Measurements from ENCODE around the gene SLC6A6.
"Not testable (repeated sequence)": the region's sequence is repeated elsewhere in the genome, so short reads cannot be mapped to it uniquely, and the experiment has no call there.

The SLC6A6 gene

DNA sequence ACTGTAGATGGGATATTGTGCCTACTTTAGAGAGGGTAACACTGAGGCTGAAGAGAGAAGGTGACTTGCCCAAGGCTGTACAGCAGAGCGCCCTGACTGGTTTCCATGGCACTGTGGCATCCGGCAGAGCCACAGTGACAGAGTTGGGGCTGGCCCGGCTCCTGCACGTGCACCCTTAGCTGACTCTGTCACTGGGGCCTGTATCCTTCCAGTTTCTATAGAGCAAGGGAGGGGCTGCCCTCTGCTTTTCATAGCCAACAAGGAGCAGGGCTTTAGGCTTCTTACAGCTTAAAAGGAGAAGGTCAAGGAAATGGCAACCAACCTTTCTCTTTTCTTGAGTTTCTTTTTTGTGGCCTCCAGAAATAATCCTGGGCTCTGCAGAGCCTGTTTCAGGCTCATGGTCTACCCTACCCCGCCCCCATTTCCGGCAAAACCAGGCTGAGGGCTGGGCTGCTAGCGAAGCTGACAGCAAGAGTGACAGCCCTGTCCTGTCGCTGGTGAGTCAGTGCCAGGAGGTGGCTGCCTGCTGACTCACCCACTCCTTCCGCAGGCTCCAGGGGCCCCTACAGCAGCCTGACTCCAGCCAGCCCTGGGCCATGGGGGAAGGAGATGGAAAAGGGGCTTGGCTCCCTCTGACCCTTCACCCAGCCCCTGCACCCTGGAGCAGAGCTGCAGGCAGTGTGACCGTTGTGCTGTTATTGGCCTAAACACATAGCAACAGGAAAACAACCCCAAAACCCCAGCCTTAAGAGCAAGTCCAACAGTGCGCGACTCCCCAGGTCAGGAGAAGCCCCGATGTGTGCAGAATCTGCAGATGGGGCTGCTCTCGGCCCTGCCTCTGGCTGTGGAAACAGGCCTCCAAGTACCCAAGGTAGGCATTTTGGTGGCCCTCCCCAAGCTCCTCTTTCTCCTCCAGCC is 29.8 kb downstream of the SLC6A6 start:
- peaks cover 67% of the 10 kb centered on the region for H3K36me3 ChIP-seq (ENCODE audit: insufficient read depth, insufficient read length, low read length)
- peaks cover 35% of the 10 kb centered on the region for H3K4me1 ChIP-seq (ENCODE audit: insufficient read depth, insufficient read length)
- H3K27me3 ChIP-seq (ENCODE audit: insufficient read depth, insufficient read length) = no peaks in the 10 kb centered on the region
- no peak for TF ChIP-seq YY1 (IDR thresholded peaks at IDR 0.05; ENCODE audit: insufficient read depth, insufficient read length)
- TF ChIP-seq SUZ12 (IDR thresholded peaks at IDR 0.05; ENCODE audit: extremely low read depth, insufficient read depth, insufficient read length) = no peak
- no peak for TF ChIP-seq ZNF274 (IDR thresholded peaks at IDR 0.05; ENCODE audit: low read depth, low read length)
- DNase-seq (ENCODE audit: low read depth, low spot score) = peak; percentile 56
- peak overlapping the region; percentile 57 for H3K9ac ChIP-seq (ENCODE audit: insufficient read length, low read depth)
- H3K4me3 ChIP-seq (ENCODE audit: insufficient read length, low read depth) = no peak overlapping the region
- H3K9me3 ChIP-seq (ENCODE audit: insufficient read depth, low read length) = no peaks in the 10 kb centered on the region

DNA sequence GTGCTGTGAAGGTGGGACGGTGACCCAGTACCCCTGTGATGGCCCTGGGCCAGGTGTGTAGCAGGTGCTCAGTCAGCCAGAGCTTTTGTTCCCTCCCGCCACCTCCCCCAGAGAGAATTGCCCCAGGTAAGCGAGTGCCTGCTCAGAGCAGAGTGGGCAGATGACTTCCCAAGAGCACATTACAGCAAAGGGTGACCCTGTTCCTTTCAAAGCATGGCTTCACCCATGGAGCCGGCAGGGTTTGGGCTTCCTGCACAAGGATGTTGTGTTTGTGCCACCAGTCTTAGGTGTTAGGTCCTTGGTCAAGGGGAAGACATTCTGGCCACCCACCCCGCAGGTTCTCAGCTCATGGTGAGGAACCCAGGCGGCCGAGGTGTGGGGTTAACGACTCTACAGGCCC is 30.7 kb downstream of the SLC6A6 start:
- H3K27me3 ChIP-seq (ENCODE audit: insufficient read depth, insufficient read length) = no peaks in the 10 kb centered on the region
- no peak overlapping the region for H3K4me3 ChIP-seq (ENCODE audit: insufficient read length, low read depth)
- H3K9me3 ChIP-seq (ENCODE audit: insufficient read depth, low read length) = no peaks in the 10 kb centered on the region
- no peak overlapping the region for H3K9ac ChIP-seq (ENCODE audit: insufficient read length, low read depth)
- H3K36me3 ChIP-seq (ENCODE audit: insufficient read depth, insufficient read length, low read length) = peaks cover 58% of the 10 kb centered on the region
- TF ChIP-seq SUZ12 (IDR thresholded peaks at IDR 0.05; ENCODE audit: extremely low read depth, insufficient read depth, insufficient read length) (no peak), ZNF274 (IDR thresholded peaks at IDR 0.05; ENCODE audit: low read depth, low read length) (no peak), YY1 (IDR thresholded peaks at IDR 0.05; ENCODE audit: insufficient read depth, insufficient read length) (no peak)
- peaks cover 35% of the 10 kb centered on the region for H3K4me1 ChIP-seq (ENCODE audit: insufficient read depth, insufficient read length)
- no peak for DNase-seq (ENCODE audit: low read depth, low spot score)

DNA sequence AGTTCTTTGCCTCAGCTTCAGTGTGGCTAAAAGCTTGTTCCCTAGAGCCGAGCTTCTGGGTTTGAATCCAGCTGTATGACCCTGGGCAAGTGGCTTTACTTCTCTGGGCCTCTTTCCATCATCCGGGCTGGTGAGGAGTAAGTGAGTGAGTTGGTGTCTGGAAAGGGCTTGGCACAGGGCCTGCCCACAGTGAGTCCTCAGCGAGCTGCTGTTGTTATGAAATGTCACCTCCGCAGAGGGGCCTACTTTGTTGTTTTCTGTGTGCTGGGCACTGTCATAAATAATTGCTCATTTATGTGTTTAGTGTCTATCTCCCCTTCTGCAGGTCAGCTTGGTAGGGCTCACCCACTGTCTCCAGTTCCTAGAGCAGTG is 31.7 kb downstream of the SLC6A6 start:
- no peaks in the 10 kb centered on the region for H3K9me3 ChIP-seq (ENCODE audit: insufficient read depth, low read length)

DNA sequence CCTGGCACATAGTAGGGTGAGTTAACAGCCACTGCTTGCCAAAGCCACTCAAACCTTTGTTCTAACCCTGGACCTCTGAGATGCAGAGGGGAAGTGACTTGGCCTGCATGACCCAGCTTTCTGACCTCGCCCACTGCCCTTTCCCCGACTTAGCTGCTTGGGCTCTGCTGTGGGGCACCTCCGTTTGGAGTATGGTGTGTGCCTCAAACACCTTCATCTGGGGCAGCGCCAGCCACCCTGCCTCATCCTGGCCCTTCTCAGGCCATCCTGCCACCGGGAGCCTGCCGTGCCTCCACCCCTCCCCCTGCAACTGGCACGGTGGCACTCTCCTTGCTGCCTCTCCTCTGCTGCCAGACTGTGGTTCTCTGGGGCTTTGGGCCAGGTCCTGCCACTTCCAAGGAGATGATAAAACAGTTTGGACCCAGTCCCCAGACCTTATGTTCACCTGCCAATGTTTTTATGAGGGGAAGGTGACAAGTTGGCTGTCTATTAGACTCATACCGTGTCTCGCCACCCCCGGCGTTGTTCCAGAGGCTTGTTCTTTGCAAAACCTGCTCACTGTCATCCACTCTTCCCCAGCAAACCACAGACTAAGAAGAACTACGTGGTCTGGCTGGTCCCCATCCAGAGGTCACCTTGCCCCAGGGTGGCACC is 32.2 kb downstream of the SLC6A6 start:
- TF ChIP-seq ZNF274 (IDR thresholded peaks at IDR 0.05; ENCODE audit: low read depth, low read length) = no peak
- peaks cover 48% of the 10 kb centered on the region for H3K36me3 ChIP-seq (ENCODE audit: insufficient read depth, insufficient read length, low read length)
- peak overlapping the region; percentile 28 for H3K9ac ChIP-seq (ENCODE audit: insufficient read length, low read depth)
- DNase-seq (ENCODE audit: low read depth, low spot score) = no peak
- H3K4me3 ChIP-seq (ENCODE audit: insufficient read length, low read depth) = no peak overlapping the region
- no peaks in the 10 kb centered on the region for H3K27me3 ChIP-seq (ENCODE audit: insufficient read depth, insufficient read length)
- peaks cover 38% of the 10 kb centered on the region for H3K4me1 ChIP-seq (ENCODE audit: insufficient read depth, insufficient read length)
- H3K9me3 ChIP-seq (ENCODE audit: insufficient read depth, low read length) = no peaks in the 10 kb centered on the region

More for the DNA sequence above, 31.7 kb downstream of the SLC6A6 start:
- no peak overlapping the region for H3K4me3 ChIP-seq (ENCODE audit: insufficient read length, low read depth)
- DNase-seq (ENCODE audit: low read depth, low spot score) = no peak
- TF ChIP-seq ZNF274 (IDR thresholded peaks at IDR 0.05; ENCODE audit: low read depth, low read length) = no peak
- TF ChIP-seq SUZ12 (IDR thresholded peaks at IDR 0.05; ENCODE audit: extremely low read depth, insufficient read depth, insufficient read length) = no peak
- no peak for TF ChIP-seq YY1 (IDR thresholded peaks at IDR 0.05; ENCODE audit: insufficient read depth, insufficient read length)
- peaks cover 37% of the 10 kb centered on the region for H3K4me1 ChIP-seq (ENCODE audit: insufficient read depth, insufficient read length)
- peaks cover 51% of the 10 kb centered on the region for H3K36me3 ChIP-seq (ENCODE audit: insufficient read depth, insufficient read length, low read length)
- H3K27me3 ChIP-seq (ENCODE audit: insufficient read depth, insufficient read length) = no peaks in the 10 kb centered on the region
- H3K9ac ChIP-seq (ENCODE audit: insufficient read length, low read depth) = peak overlapping the region; percentile 17

DNA sequence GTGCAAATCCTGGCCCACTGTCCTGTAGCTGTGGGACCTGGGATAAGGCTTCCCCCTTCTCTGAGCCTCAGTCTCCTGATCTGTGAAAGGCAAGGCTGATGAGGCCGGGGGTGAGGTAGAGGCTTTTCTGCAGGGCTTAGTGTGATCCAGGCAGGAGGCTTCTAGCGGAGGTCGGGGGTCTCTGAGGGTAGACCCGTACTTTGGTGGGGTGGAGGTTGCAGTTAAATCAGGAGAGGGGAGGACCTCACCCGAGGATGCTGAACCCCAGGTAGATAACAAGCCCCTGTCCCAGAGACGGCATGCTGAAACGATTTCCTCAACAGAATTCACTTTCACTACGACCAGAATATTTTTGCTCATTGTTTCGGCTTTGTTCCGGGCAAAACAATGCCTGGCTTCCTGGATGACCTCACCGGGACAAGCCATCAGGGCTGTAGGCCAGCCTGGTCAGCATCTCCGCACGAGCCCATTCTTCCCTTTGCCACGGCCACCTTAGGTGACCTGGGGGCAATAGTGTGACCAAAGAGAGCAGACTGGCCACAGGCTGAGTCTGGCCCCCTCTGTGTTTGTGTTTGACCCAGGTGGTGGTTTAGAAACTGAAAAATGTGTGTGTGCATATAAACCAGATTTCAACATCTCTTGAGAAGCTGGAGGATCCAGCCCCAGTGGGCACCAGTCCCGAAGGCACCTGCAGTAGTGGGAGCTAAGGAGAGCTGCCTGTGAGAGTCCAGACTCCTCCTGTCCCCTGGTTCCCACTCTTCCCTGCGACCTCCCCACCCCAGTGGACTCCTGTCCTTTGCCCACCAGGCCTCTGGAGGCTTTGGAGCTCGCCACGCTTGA is 33.0 kb downstream of the SLC6A6 start:
- Histone ChIP-seq H3K4me3 (ENCODE audit: insufficient read length, low read depth) (no peak overlapping the region), H3K4me1 (ENCODE audit: insufficient read depth, insufficient read length) (peaks cover 43% of the 10 kb centered on the region), H3K9ac (ENCODE audit: insufficient read length, low read depth) (peak overlapping the region; percentile 28), H3K9me3 (ENCODE audit: insufficient read depth, low read length) (no peaks in the 10 kb centered on the region), H3K36me3 (ENCODE audit: insufficient read depth, insufficient read length, low read length) (peaks cover 48% of the 10 kb centered on the region), H3K27me3 (ENCODE audit: insufficient read depth, insufficient read length) (no peaks in the 10 kb centered on the region)
- no peak for TF ChIP-seq SUZ12 (IDR thresholded peaks at IDR 0.05; ENCODE audit: extremely low read depth, insufficient read depth, insufficient read length)
- TF ChIP-seq YY1 (IDR thresholded peaks at IDR 0.05; ENCODE audit: insufficient read depth, insufficient read length) = no peak
- no peak for TF ChIP-seq ZNF274 (IDR thresholded peaks at IDR 0.05; ENCODE audit: low read depth, low read length)
- no peak for DNase-seq (ENCODE audit: low read depth, low spot score)

DNA sequence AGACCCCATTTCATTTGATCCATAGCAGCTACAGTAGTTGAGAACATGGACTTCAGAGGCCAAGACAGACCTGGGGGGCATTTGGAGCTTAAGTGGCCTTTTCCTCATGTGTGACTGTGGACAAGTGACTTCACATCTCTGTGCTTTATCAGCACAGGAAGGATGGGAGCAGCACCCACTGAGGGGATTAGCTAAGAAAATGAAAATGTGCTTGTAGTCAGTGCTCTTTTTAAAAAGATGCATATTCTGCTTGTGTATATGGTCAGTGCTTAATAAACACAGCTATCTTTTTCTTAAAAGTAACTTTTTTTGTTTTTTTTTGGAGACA is 34.5 kb downstream of the SLC6A6 start:
- peaks cover 41% of the 10 kb centered on the region for H3K4me1 ChIP-seq (ENCODE audit: insufficient read depth, insufficient read length)

DNA sequence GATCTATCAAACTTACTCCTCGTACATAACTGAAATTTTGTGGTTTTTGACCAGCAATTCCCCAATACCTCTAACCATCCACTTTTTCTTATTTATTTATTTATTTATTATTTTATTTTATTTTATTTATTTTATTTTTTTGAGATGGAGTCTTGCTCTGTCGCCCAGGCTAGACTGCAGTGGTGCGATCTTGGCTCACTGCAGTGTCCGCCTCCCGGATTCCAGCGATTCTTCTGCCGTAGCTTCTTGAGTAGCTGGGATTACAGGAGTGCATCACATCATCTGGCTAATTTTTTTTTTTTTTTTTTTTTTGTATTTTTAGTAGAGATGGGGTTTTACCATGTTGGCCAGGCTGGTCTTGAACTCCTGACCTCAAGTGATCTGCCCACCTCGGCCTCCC is 35.3 kb downstream of the SLC6A6 start:
- not testable (repeated sequence) for H3K4me3 ChIP-seq (ENCODE audit: insufficient read length, low read depth); DNase-seq (ENCODE audit: low read depth, low spot score); H3K9ac ChIP-seq (ENCODE audit: insufficient read length, low read depth); H3K9me3 ChIP-seq (ENCODE audit: insufficient read depth, low read length); H3K27me3 ChIP-seq (ENCODE audit: insufficient read depth, insufficient read length)
- Histone ChIP-seq H3K36me3 (ENCODE audit: insufficient read depth, insufficient read length, low read length) (peaks cover 53% of the 10 kb centered on the region), H3K4me1 (ENCODE audit: insufficient read depth, insufficient read length) (peaks cover 36% of the 10 kb centered on the region)

More for the DNA sequence above, 34.5 kb downstream of the SLC6A6 start:
- H3K36me3 ChIP-seq (ENCODE audit: insufficient read depth, insufficient read length, low read length) = peaks cover 53% of the 10 kb centered on the region
- no peaks in the 10 kb centered on the region for H3K9me3 ChIP-seq (ENCODE audit: insufficient read depth, low read length)
- no peak for DNase-seq (ENCODE audit: low read depth, low spot score)
- no peak overlapping the region for H3K4me3 ChIP-seq (ENCODE audit: insufficient read length, low read depth)
- H3K27me3 ChIP-seq (ENCODE audit: insufficient read depth, insufficient read length) = no peaks in the 10 kb centered on the region
- H3K9ac ChIP-seq (ENCODE audit: insufficient read length, low read depth) = no peak overlapping the region
- no peak for TF ChIP-seq SUZ12 (IDR thresholded peaks at IDR 0.05; ENCODE audit: extremely low read depth, insufficient read depth, insufficient read length)
- no peak for TF ChIP-seq YY1 (IDR thresholded peaks at IDR 0.05; ENCODE audit: insufficient read depth, insufficient read length)
- TF ChIP-seq ZNF274 (IDR thresholded peaks at IDR 0.05; ENCODE audit: low read depth, low read length) = no peak
